ENCODE measurements around the gene PDRG1.

The PDRG1 gene

GRCh38 chr20:31951530-31952453 lies at the start of gene PDRG1:
TSS of gene PDRG1 (minus strand) at chr20:31952046. CDS start at chr20:31951961, 85 bp downstream.
- DNase-seq = peak; percentile 97

DNA sequence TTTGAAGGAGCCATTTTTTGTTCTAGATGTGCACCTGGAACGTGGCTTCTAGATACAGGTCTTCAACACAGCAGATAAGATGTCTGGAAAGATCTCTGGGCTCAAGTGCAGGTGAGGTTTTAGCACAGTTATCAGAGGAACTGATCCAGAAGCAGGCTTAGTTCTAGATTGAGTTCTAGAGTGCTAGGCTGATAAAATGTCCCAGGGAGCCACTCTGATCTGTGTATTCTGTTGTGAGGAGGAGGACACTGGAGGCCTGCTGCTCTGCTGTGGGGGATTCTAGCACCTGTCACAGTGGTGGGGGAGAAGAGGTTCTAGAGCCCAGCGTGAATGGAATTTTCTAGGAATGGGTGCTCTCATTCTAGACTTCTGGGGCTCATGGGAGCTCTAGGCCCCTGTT lies 46.4 kb upstream of the PDRG1 start:
- DNase-seq = no peak

DNA sequence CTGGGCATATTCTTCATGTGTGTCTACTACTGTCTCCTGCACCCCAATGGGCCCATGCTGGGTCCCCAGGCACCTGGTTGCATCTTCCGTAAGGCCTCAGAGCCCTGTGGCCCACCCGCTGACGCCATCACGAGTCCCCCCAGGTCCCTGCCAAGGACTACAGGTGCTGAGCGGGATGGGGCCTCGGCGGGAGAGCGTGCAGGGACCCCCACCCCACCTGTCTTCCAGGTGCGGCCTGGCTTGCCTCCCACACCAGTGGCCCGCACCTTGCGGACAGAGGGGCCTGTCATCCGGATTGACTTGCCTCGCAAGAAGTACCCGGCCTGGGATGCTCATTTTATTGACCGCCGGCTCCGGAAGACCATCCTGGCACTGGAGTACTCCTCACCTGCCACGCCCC lies 45.1 kb upstream of the PDRG1 start:
- DNase-seq = no peak

DNA sequence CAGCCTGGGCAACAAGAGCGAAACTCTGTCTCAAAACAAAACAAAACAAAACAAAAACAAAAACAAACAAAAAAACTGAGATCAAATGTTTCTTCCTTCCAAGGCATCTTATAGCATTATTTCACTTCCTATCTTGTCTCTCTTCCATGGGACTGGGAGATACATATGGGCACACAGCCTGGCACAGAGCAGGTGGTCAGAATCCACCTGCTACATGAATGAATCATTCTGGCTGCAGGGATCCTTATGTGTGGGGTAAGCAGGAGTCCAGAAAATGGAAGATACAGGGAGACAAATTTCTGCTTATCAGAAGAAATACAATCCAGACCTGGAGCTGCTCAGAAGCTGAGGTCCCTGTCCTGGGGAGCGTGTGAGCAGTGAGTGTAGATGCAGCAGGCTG lies 40.2 kb upstream of the PDRG1 start:
- DNase-seq = no peak

- no peak for DNase-seq
Observed at GRCh38 chr20:31991339-31991705, 39.5 kb upstream of the PDRG1 start.

DNA sequence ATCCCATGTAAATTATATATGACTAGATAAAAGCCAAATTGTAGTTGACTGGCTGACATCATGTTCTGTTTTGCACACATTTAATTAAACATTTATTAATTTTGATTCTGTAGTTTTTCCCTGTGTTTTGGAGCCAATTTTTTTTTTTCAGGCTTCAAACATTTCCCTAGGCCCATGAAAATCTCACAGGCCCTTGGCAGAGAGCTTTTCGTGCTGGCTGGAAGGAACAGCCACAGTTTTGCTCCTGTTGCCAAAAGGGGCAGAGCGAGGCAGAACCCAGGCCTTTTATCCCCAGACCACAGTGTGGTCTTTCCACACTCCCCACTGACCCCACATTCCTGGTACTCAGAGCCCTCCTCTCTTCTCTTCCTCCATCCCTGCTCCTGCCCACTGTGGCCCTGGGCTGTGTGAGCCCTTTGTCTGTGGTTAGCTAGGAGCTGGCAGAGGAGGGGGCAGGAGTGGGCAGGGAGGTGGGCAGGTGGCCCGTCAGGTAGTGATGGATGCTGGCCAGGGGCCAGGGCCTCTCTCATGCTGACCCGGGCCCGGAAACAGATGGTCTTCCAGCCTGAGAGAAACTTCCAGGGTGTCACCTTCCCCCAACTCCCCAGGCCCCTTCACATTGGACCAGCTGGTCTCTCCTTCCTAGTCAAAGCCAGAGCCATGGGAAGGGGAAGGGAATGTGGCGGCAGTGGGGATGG lies 38.9 kb upstream of the PDRG1 start:
- no peak for DNase-seq

DNA sequence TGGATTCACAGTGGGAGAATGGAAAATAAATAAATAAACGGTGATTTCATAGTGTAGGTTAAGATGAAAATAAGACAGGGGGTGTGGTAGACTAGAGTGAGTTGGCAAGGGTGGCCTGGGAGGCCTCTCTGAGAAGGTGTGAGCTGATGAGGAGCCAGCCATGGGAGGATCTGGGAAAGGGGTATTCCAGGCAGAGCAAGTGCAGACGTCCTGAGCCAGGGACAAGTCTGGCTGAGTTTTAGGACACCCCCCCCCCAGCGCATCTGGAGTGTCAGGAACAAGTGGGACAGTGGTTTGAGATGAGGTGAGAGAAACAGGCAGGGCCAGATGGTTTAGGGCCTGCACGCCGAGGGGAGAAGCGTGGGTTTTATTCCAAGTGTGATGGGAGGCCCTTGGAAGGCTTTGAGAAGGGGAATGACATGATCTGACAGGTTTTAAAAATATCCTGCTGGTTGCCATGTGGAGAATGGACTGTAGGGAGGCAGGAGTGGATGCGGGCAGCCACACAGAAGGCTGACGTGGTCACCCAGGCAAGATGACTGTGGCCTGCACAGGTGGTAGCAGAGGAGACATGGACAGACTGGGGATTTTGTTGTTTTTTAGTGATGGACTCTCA lies 37.3 kb upstream of the PDRG1 start:
- DNase-seq = no peak

DNA sequence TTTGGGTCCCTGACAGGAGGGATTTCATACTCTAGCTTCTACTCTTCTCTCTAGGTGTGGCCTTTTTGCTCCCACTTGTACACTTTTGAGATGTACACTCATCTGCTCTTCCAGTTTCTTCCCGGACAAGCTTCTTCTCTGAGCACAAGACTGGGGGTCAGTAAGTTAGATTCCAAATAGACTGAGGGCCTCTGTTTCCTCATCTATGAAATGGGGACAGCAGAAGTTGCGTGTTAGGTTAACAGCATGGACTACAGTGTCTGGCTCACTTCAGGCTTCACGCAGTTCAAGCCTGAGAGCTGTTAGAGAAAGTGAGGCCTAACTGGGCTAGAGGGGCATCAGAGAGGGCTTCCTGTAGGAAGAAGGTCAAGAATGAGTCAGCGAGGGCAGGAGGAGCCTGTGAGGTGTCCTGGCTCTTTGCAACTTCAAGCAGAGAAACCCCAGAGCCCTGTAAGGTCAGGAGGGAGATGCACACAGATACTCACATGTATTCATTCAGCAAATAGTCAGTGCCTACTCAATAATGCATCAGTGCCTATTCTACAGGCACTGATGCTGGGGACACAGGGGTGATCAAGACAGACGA lies 36.7 kb upstream of the PDRG1 start:
- no peak for DNase-seq

GRCh38 chr20:31987744-31988143 lies 35.9 kb upstream of the PDRG1 start:
- no peak for DNase-seq

DNA sequence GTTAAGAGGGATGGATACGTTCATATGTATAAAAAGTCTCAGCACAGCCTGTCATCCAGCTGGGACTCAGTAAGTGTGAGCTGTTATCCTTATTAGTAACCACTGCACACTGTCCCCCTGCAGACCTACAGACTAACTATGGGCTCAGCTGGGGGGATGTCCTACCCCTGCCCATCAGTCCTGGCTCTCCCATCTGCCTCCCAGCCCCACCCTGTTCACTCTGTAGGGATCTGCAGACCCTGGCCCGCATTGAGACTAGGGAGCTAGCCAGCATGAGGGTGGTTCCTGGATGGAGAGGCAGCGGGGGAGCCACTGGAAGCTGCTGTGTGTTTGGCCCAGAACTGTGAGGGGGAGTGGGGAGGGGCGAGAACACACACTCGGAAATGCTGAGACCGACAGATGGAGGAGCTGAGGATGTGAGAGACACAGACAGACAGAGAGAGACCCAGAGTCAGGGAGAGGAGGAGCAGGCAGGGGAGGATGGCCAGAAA lies 33.2 kb upstream of the PDRG1 start:
- DNase-seq = no peak

GRCh38 chr20:31981784-31982183 lies 29.9 kb upstream of the PDRG1 start:
- DNase-seq = no peak

DNA sequence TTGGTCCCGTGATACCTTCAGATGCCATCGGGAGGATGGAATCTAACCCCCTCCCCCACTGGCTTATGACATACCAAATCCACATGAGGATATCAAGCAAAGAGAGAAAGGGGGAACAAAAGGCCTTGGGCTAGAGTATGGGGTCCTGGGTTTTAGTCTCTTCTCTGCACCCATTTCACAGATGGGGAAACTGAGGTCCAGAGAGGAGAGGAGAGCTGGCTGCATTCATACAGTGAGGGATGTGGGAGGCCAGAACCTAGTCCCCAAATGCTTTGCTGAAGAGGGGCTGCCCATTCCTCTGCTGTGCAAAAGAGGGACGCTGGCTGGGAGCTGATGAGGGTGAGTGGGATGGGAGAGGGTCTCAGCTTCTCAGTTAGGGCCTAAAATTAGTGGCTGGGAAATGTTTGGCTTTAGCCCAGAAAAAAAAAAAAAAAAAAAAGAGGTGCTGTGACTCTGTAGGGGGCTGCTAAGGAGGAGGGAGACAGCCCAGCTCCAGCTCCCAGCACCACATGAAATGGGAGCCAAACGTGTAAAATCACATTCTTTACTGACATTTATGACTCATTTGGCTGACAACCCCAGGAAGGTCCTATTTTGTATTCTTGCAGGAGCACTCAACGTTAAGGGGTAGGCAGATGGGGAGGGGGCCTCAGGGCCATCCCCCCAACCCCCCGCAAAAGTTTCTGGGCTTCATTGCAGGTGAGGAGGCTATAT lies 28.0 kb upstream of the PDRG1 start:
- no peak for DNase-seq

- no peak for DNase-seq
Observed at GRCh38 chr20:31977080-31977479, 25.2 kb upstream of the PDRG1 start.

DNA sequence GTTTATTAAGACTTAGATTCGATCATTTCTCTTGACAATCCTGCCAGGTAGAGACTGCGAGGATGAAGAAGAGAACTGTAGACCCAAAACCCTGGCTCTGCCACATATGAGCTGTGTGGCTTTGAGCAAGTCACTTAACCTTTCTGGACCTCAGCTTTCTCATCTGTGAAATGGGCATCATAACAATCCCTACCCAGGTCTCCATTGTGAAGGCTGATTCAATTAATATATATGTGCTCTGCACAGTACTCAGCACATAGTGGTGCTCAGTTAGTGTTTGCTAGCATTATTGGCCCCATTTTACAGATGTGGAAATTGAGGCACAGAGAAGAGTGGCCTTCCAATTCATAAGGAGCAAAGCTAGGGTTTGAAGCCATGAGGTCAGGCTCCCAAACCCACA lies 24.0 kb upstream of the PDRG1 start:
- no peak for DNase-seq

GRCh38 chr20:31974951-31975487 lies 23.2 kb upstream of the PDRG1 start:
- DNase-seq = no peak

DNA sequence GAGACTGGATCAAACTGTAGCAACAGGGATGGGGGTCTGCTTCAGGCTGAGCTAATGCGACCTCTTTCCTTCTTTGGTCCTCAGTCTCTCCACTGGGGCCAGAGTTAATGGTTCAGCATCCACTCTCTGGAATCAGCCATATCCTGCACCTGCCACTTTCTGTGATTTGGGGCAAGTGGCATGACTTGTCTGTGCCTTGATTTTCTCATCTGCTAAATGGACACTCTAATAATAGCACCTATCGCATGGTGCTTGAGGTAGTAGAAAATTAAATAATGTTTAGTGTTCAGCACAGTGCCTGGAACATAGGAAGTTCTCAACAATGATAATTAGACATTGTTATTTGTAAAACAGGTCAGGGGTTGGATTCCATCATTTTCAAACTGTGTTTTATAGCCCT lies 22.4 kb upstream of the PDRG1 start:
- no peak for DNase-seq

- no peak for DNase-seq
Observed at GRCh38 chr20:31972471-31973021, 20.7 kb upstream of the PDRG1 start.

DNA sequence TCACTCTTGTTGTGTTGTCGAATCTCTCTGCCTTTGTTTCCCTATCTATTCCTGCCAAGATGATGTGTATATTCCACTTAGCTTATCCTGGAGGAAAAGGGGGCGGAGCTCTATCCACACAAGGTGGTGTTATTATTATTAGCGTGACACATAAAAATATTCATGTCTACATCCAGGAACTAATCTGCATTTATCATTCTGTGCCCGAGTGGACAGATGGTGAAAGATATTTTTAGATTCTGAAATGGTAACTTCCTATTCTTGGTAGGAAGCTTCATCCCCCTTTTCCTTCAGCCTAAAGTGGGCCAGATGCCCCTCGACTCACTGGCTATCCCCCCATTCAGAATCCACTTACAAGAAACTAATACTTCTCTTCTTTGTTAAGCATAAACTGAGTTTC lies 18.1 kb upstream of the PDRG1 start:
- no peak for DNase-seq

GRCh38 chr20:31968291-31969126 lies 16.7 kb upstream of the PDRG1 start:
- DNase-seq = peak; percentile 51

- DNase-seq = no peak
Observed at GRCh38 chr20:31967830-31968249, 16.0 kb upstream of the PDRG1 start, which contains the start of gene XKR7. TSS of gene XKR7 (plus strand) at chr20:31968151. CDS start at chr20:31968176, 25 bp downstream.
